GM19193 (cell line): Measurements from ENCODE around the gene ZDHHC16.

Experiments
- POLR2A ChIP-seq: IDR thresholded peaks from 4 replicates; pipeline ENCODE4 v1.6.1; 2011; ENCODE audit not compliant: insufficient read depth, insufficient read length; ENCODE audit errors: extremely low read depth

ZDHHC16 gene

DNA sequence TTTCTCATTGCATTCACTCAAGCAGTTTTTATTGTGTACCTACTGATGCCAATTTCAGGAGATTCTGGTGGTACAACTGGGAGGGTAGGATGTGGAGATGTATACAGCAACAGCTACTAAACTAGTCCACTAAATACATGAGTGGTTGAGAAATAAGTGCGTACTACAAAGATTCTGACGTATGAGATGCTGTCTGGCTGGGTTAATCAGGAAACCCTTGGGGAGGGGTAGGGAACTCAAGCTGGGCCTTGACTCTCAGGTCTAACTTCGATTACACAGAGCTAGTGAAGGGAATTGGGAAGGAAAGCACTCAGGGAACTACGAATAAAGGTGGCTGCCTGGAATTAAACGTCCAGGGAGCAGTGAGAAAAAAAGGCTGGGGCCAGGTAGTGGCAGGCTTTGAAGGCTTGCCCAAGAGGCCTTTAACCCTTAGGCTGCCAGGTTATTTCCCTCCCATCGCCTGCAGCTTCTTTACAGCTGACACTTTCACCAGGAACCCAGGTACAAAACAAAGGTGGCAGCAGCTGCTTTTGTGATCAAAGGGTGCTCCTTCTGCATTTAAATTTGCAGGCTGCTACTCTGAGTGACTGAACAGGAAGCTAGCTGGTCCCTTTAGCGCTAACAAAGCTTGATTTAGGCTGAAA, 49.0 kb downstream of the ZDHHC16 start:
- TF ChIP-seq POLR2A, result no peak

GRCh38 chr10:97497572-97498075, 51.6 kb downstream of the ZDHHC16 start:
- peak; percentile 75 for TF ChIP-seq POLR2A

- peak; percentile 91 for TF ChIP-seq POLR2A
Observed at GRCh38 chr10:97498076-97498840, 52.3 kb downstream of the ZDHHC16 start, which contains the start of gene MMS19. TSS of gene MMS19 (minus strand) at chr10:97498422. CDS start at chr10:97498384, 38 bp downstream.

DNA sequence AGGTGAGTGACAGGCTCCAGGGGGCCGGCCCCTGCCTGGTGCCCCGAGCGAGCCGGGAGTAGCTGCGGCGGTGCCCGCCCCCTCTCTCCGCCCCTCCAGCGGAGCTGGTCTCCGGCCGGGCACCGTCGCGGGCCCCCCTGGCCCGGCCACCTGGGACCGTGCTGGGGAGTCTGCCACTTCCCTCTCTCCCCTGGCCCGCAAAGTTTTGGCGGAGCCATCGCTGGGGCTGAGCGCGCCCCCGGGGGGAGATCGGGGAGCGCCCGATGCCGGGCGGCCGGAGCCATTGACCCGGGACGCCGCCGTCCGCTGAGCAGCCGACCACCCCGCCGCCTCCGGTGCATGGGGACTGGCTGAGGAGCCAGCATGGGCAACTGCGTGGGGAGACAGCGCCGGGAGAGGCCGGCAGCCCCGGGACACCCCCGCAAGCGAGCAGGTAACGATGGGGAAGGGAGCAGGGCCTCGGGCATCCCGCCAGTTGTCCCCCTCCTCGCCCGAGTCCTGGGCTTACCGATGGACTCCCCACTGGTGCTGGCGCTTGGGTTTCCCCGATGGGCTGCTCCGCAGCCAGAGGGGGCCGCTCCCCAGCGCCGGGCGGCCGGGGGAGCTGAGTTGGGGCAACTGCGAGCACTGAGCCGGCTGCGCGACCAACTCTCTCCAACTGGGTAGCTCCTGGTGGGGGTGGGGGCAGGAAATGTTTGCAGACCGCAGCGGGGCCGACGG, 53.0 kb downstream of the ZDHHC16 start, which contains the start of gene UBTD1:
Gene UBTD1 (plus strand): TSS at position 84 of the 720 bp plus-strand sequence. CDS start 280 bp downstream, at position 364.
- TF ChIP-seq POLR2A, result no peak

DNA sequence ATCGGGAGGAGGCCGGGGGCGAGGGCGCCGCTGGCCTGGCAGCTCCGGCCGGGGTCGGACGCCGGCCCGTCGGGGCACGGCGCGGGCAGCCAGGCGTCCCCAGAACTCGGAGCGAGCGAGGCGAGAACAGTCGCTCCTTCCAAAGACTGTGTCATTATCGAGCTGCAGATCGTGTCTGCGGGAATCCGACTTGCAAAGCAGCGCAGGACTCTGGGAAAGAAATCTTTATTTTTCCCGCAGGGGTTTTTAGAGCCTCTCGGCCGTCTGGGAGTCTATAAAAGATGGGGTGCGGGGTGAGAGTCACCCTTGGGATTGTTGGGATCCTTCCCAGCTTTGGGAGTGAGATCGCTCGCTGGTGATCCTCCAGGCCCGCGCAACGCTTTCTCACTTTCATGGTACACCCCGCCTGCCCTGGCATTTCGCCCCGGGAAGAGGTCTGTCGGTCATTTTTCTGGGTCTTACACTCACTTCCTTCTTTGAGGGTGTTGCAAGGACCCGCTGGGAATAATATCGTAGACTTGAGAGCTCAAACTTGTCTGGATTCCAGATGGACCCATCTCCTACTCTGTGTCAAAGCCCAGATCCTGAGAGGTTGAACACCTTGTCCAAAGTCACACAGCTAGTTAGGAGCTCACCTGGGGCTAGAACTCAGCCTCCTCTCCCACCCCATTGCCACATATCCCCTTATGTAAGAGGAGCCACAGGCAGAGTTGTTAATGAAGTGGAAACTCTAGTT, 53.8 kb downstream of the ZDHHC16 start:
- TF ChIP-seq POLR2A, result no peak

DNA sequence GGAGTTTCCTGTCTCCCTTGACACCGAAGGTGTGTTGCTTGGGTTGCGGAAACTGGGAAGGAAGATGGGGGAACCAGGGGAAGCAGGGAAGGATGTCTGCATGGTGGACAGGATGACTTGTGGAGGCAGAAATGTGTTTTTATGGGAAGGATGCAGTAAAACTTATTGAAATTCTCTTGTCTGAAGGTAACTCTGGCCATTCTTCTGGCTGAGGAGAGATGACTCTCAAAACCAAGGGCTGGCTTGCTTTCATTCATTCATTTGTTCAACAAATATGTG, 54.3 kb downstream of the ZDHHC16 start:
- TF ChIP-seq POLR2A, result no peak

DNA sequence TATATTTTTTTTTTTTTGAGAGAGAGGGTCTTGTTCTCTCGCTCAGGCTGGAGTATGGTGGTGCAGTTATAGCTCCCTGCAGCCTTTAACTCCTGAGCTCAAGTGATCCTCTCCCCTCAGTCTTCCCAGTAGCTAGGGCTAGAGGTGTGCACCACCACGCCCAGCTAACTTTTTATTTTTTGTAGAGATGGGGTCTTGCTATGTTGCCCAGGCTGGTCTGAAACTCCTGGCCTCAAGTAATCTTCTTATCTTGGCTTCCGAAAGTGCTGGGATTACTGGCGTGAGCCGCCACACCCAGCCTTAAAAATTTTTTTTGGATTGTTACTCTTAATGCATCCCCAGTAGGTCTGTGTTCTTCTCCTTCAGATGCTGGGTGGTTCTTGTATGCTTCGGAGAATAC, 56.9 kb downstream of the ZDHHC16 start:
- no peak for TF ChIP-seq POLR2A

DNA sequence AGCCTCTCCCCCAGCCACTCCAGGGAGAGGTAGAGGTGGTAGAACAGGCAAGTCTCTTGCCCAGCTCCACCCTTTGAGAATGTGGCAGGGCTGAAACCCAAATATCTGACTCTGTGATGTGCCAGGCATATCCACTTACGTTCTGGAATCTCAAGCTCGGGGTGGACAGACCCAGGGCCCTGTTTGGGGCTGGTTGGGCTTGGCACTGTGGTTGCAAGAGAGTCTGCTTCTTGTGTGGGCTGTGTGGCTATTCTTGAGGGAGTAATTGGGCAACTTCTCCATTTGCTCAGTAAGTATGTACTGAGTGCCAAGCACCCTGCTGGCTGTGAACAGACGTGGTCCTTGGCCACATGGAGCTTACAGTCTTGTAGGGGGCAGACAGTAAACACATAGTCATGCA, 57.4 kb downstream of the ZDHHC16 start:
- TF ChIP-seq POLR2A, result no peak

DNA sequence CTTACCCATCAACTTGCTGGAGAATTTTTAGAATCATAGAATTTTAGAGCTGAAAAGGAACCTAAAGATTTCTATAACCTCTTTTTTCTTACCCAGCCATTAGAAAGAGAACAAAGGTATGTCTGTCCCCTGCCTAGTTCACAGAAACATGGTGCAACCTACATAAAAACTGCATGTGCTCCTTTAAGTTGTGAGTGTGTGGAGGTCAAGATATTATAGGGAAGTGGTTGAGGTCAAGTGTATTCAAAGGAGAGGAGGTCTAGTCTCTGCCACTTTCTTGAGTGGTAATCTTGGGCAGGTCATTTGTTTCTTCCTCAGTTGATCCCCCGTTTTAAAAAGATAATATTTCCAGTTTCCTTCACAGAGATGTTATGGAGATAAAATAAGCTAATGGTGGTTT, 59.2 kb downstream of the ZDHHC16 start:
- TF ChIP-seq POLR2A, result no peak

DNA sequence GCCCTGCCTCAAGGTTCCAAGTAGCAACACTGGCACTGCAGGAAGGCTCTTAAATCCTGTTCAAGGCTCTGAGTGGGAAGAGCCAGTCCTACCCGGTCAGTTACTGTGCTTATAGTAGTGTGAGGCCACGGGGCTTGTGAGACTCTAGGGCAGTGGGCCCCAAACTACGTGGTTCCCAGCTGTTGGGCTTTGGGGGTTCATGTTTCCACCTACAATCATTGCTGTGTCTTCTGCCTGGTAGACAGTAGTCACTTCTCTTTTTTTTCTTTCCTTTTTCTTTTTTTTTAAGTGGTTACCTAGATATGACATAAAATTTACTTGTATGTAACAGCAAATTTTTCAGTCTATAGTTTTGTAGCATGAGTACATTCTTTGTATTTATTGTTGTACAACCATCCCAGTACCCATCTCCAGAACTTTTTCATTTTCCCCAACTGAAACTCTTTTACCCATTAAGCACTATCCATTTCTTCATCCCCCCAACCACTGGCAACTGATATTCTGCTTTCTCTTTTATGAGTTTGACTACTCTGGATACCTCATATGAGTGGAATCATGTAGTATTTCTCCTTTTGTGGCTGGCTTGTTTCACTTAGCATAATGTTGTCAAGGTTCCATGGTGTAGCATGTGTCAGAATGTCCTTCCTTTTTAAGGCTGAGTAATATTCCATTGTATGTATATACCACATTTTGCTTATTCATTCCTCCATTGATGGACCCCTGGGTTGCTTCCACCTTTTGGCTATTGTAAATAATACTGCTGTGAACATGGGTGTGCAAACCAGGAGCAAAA, 60.4 kb downstream of the ZDHHC16 start:
- TF ChIP-seq POLR2A, result no peak
